ENCODE measurements around the gene PIEZO1.

Gene PIEZO1

DNA sequence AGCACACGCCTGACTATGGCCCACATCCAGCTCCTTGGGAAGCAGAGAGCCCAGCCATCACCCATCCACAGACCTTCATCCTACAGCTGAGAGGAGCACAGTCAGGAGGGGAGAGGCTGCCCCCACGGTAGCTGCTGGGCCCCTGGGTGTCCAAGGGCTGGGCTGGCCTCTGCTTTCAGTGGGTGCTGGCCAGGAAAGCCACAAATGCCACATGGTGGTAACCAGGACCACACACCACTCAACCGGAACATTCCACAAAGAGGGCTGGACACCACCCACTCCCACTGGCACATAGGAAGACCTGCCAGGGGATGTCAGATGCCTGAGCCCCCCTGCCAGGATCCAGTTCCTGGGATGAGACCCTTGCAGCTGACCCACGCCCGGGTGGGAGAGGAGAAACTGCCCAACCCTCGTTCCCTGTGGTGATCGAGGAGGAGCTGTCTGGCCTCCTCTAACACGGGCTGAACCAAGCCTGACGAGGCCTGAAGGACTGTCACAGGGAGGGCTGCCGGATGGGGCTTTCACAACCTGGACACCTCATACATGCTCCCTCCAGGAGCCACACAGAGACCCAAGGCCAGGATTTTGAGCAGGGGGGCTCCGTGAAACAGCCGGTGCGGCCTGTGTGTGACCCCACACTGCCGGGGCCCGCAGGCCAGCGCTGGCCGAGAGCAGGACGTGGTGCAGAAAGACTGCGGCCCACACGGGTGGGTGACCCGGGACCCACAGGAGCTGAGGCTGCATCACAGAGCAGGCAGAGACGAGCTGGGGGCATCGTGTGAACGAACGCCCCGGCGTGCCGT lies 30.7 kb downstream of the PIEZO1 start:
- no peak for DNase-seq (ENCODE audit: low read depth)

DNA sequence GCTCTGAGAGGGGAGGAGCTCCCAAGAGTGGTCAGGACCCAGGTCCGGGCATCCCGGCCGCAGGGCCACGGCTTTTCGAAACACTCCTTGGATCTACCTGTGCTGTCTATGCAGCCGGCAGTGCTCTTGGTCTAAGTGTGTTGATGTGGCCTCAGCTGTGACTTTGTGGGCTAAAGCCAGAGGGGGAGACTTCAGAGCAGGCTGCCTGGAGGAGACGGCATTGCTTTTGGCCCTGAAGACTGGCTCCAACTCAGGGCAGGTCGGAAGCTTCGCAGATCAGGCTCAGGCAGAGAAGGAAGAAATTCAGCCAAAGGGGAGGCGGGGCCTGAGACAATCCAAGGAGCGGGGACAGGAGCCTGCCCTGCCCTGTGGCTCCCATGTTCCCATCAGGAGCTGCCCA lies 31.4 kb downstream of the PIEZO1 start:
- DNase-seq (ENCODE audit: low read depth): no peak

DNA sequence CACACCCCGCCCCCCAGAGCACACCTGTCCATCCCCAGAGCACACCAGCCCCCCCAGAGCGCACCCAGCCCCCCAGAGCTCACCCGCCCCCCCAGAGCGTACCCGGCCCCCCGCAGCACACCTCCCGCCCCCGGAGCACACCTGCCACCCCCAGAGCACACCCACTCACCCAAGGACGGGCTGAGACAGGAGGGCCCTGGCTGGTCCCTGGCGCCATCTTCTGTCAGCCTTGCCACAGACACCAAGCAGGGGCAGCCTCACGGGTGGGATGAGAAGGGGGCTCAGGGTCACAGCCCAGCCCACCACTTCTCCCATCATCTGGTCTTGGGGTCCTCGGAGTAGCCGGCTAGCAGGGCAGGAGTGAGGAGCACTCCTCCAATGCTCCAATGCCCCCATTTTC lies 31.8 kb downstream of the PIEZO1 start:
- DNase-seq (ENCODE audit: low read depth): no peak

DNA sequence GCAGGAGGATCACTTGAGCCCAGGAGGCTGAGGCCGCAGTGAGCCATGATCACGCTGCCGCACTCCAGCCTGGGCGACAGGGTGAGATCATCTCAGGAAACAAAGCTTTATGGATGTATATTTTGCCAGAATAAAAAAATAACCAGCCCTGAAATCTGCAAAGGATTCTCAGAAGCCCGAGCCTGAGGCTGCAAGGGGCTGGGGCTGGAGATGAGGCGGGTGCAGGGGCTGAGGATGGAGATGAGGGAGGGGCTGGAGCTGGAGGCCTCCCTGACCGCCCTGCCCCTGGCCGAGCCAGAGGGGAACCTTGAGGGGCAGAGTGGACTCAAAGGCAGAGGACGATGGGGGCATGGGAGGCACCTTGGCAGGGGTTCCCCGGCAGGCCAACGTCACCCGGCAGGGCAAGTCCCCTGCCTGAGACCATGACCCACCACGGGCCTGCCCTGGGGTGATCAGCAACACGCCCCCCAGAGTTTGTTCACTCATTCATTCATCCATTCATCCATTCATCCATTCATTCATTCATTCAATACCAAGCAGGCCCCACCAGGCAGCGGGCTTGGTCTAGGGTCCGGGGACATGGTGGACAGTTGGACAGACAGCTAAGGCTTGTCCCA lies 32.5 kb downstream of the PIEZO1 start:
- DNase-seq (ENCODE audit: low read depth): no peak

DNA sequence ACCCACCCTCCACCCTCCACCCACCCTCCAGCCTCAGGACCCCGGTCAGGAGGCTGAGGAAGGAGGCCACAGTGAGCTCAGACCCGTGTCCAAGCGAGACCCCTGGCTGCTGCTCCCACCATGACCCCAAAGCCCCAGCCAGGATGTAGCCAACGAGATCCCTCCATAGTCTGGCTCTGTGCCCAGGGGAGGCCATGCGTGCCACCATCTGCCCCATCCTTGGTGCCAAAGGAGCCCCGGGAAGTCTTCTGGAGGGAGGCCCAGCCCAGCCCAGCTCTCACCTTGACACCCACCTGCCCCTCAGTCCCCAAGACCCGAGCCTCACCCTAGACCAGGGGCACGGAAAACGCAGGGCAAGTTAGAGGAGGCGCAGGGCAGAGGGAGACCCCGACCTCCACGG lies 34.2 kb downstream of the PIEZO1 start:
- DNase-seq (ENCODE audit: low read depth): no peak

DNA sequence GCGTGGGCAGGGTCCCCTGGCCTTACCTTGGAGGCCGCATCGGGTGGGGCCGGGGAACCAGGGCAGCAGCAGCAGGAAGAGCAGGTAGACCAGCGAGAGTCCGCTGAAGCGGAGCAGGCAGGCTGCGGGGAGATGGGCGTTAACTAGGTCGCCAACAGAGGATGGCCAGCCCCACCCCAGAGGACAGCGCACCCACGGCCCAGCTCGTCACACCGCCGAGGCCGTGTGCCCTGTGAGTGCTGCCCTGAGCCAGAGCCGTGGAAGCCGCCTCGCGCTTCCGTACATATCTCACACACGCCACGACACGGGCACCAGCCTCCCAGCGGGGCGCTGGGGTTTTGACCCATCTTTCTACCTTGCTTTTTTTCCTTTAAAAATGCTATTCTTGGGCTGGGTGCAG lies 35.7 kb downstream of the PIEZO1 start:
- no peak for DNase-seq (ENCODE audit: low read depth)

DNA sequence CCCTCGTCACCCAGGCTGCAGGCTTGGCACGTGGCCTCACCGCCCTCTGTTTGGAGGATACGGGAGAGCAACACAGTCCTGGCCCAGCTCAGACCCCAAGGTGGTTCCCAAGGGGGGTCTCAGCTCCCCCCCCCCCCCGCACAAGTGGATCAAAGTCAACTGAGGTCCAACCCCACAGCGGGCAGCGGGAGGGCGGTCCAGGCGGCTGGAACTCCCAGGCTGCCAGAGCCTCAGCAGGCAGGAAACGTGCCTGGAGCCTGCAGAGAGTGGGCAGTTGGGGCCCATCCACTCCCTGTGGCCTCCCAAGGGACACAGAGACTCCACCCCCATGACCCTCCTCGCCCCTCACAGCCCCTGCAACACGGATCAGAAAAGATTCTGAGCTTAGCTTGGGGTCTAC lies 36.7 kb downstream of the PIEZO1 start:
- DNase-seq (ENCODE audit: low read depth): no peak

DNA sequence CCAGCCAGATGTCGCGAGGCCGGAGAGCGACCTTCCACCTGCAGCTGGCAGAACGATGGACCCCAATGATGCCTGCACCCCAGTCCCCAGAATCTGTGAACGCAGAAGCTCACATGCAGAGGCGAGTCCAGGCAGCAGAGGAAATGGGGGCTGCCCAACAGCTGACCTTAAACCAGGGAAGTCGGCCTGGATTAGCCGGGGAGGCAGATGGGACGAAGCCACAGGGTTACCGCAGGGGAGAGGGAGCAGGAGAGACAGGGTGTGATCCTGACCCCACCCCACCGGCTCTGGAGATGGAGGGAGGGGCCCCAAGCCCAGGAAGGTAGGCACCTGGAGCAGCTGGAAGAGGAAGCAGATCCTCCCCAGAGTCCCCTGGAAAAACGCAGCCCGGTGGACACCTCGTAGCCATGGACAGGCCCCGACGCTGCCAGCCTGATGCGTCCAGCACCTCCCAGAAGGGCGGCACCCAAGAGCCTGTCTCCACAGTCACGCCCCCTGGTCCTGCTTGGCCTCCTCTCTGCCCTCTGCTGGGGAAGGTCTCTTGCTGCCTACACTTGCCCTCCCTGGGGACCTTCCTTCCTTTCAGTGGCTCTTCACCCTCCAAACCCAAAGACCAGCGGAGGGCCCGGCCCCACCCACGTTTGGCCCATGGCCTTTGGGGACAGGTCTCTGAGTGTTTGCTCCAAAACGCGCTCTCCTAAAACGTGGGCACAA lies 37.3 kb downstream of the PIEZO1 start:
- DNase-seq (ENCODE audit: low read depth): no peak

DNA sequence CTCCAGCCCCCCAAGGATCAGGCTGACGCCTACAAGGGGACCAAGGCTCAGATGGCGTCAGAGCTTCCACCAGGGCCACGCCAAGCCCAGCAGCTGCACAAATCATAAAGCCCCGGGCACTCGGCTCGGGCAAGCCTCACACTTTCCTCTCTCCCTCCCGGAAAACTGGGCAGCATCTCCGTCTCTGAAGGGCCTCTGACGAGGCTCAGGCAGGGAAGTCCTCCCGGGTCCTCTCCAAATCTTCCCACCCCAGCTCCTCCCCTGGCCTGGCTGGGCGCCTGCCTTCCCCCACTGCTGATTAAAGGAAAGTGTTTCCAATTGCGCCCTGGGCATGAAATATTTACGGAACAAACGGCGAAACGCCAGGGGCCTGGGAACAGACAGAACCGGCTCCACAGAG lies 38.5 kb downstream of the PIEZO1 start:
- DNase-seq (ENCODE audit: low read depth): no peak

DNA sequence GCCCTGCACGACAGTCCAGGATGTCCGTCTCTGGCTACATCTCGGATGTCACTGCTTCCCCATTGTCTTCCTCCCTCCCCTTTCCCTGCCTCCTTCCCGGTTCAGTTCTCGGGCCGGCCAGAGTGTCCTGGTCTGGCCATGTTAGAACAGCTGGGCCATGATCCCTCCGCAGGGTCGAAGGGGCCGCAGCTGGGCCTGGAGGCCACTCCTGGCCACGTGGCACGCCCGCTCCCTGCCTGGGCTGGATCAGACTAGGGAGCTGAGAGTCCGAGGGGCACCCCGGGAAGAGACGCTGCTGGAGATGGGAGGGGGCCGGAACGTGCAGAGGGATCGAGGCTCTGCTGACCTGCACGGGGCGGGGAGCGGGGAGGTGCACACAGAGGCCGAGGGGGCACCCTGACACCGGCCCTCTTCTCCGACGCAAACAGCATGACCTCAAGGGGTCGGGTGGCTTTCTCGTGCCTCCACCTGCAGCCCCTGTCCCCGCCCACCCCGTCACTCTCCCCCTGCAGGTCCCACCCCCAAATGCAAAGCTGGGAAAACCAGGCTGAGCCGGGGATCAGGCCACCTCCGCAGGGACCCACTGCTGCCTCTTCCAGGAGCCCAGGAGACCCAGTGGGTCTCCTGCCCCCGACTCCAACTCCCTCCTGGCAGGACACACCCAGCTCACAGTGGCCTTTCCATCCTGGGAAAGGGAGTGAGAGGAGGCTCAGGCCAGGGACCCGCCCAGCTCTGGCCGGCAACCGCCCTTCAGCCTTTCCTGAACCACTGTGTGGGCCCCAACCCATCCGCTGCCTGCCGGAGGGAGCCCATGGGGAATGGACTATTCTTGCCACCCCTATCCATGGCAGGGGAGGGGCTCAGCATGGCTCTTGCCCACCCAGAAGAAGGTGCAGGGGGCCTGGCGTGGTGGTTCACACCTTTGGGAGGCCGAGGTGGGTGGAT lies 40.2 kb downstream of the PIEZO1 start:
- no peak for DNase-seq (ENCODE audit: low read depth)

DNA sequence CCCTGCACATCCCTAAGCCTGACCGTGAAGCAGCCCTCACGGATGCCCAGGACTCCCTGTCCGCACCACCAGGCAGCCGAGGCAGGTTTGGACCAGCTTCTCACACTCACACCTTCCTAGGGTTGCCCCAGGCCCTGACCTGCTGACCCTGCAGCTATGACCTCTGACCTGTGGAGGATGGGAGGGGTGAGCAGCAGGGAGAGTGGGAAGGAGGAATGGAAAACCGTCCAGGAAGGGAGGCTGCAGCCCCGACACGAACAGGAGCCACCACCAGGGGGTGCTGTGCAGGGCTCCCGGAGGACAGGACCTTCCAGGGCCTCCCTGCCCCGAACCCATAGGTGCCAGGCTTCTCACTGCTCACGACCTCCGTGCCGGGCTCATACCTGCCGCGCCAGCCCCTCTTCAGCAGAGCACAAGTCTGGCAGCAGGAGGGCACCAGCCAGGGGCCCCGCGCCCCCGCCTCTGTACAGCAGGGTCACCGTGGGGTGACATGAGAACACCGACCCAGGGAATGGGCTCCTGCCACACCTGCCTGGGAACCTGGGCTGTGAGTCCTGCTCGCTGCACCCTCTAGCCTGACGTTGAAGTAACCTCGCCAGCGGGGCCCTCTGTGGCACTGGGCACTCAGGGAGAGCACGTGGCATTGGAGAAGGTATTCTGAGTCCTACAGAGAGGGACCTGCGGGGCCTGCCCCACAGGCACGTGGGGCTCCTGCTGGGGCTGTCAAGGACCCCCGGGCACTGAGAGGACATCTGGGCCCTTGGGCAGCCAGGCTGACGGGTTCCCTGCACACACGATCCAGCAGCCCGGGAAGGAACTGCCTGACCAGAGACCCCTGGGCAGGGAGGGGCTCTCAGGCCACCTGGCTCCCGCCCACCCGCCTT lies 41.1 kb downstream of the PIEZO1 start:
- DNase-seq (ENCODE audit: low read depth): no peak

DNA sequence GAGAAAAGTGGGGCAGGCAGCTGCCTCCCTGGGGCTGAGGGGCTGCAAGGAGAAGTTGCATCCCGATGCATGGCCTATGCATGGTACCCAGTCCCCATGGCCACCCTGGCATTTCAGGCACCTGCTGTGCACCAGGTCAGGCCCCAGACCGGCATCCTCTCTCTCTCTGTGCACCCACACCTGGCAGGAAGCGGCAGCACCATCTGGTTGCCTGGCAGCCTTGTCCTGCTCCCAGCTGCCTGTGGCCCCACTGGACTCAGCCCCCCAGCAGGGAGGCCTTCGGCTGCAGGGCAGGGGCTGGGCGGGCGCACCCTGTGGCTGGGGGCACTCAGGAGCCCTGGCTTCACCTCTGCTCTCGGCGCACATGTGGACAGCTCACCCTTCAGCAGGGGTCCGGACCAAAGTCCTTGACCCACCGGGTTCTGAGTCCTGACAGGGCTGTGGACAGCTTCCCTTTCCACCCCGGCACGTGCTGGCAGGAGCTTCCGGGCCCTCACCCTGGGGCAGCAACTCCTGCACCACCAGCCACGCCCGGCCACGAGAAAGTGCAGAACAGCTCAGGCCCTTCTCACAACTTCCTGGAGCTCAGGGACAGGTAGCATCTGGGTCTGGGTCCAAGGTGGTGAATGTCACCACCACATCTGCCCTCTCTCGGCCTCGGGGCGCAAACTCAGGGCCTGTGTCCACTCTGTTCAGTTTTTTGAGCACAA lies 42.0 kb downstream of the PIEZO1 start:
- no peak for DNase-seq (ENCODE audit: low read depth)

DNA sequence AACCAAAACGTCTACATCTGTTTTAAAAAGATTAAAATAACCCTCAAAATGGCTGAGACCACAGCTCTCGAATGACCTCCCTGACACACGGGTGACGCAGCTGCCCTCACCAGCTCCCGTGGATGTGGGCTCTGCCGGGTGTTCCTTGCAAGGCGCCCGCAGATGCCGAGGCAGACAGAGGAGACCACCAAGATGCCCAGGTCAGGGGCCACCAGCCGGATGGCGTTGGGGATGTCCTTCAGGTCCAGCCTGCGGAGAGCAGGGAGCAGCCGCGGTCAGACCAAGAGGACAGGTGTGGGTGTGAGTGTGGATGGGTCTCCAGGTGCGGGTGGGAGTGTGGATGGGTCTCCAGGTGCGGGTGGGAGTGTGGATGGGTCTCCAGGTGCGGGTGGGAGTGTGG lies 43.7 kb downstream of the PIEZO1 start:
- DNase-seq (ENCODE audit: low read depth): no peak

DNA sequence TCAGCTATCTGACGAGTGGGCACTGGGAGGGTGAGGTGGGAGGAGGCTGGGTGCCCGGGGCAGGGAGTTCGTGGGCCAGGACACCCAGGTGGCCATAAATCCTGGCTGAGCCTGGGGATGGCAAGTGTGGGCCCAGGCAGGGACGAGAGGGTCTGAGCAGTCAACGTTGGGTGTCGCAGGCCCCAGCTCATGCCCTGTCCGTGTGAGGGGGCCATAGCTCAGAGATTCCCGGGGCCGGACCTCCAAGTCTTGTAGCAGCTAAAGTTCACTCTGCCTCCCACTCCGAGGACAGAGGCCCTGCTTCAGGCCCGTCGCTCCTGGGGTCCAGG lies 44.3 kb downstream of the PIEZO1 start:
- no peak for DNase-seq (ENCODE audit: low read depth)

DNA sequence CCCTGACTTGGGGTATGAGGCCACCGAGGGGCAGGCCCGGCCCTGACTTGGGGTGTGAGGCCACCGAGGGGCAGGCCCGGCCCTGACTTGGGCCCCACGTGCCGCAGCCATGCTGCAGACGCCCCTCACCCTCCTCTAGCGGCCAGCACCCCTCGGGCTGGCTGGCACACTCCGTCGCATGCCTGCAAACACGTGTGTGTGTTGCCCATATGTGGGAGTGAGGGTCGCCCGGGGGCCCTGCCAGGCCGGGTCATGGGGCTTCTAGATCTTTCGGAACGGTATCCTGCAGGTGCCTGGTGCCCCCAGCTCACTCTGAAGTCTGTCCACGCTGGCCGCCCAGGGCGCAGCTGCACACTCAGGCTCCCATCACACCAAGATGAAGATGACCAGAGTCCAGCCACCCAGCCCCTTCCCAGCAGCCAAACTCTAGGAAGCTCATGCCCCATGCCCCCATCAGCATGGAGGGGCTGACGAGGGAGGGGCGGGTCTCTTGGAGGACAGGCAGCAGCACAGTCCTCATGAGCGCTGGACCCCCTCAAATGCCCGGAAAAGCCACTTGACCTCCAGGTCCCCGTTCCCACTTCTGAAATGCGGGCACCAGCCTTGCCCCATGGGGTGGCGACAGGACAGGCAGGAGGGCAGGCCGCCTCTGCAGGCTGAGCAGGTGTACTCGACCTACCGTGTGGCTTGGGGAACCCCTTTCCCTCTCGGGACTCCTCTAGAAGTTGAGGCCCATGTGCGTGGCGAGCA lies 44.9 kb downstream of the PIEZO1 start:
- DNase-seq (ENCODE audit: low read depth): no peak

DNA sequence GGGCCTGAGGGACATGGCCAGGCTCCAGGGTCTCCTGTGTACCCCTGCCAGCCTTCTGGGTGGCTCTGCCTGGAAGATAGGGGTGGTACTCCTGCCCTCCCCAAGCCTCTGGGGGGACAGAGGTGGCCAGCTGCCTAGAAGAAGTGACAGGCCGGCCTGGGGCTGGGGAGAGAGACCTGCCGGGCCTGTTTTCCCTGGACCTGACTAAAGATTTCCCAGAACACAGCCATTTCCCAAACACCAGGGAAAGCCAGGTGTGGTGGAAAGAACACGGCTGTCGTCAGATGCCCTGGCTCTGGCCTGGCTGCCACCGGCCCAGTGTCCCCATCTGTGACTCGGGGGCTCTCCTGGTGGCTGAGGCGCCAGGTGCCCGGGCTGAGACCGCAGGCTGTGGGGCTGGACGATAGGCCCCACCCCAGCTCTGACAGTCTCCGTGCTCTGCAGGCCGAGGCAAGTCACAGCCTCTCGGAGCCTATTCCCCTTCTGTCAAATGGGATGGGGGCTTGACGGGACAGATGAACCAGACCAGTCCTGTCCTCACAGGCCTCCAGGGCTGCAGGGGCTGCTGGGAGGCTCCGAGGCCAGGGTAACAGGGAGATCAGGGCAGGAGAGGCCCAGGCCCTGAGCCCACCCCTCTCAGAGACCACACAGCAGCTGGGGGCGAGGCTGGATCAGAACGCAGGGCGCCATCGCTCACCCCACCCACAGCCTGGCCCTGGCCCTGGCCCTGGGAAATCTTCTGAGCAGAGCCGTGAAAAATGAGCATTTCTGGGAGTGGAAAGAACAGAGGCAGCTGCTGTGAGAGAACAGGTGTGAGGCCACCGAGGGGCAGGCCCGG lies 45.7 kb downstream of the PIEZO1 start:
- DNase-seq (ENCODE audit: low read depth): no peak

DNA sequence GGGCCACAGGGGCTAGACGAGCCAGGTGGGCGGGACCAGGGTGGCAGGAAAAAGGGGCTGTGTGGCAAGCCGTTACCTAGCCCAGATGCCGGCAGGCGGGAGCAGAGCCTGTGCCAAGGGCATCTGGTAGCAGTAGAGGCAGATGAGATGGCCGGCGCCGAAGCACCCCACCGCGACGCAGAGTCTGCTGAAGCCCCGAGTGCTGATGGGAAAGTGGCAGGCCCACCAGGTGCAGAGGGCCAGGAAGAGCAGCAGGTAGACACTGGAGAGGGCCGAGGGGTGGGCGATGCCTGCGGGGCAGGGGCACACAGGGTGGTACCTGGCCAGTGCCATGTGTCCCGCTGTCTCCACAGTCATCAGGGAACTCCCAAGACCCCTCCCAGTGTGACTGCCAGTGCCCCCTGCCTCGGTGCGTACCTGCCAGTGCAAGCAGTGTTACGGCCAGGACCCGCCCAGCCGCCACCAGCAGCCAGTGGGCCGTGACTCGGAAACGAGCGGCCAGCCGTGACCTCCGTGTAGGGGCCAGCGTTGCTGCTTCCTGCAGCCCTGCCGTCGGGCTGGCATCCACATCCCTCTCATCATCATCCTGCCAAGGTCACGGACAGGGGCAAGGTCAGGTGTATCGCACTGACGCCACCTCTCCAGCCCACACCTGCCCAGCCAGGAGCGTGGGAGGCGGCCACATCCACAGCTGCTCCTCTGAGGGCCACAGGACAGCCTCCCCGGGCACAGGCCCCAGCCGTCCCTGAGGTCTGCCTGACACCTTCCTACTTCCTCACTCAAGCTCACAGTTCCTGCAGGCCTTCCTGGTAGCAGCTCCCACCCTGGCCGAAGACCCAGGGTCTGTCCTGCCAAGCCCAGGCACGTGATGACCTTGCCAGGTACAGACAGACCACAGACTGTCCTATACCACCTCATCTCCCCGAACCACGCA lies 46.6 kb downstream of the PIEZO1 start:
- DNase-seq (ENCODE audit: low read depth): no peak

Measured in GM04503 (cell line).